SU-DHL-6 (cell line): Measurements from ENCODE around the gene DCAF8.

Experiments
- CTCF ChIP-seq: fragments of 200-600 bp; sonication (generic); IDR thresholded peaks from one replicate; pipeline ENCODE4 v1.5.1; 2017; ENCODE audit warnings: antibody characterized with exemption, mild to moderate bottlenecking, low read length, moderate library complexity; ENCODE audit not compliant: insufficient read depth, poor library complexity, severe bottlenecking
- EZH2phosphoT487 ChIP-seq: fragments of 200-600 bp; sonication (generic), shearing (Covaris generic); conservative IDR thresholded peaks from 2 replicates; pipeline ENCODE4 v1.6.1; 2018; ENCODE audit warnings: mild to moderate bottlenecking, antibody characterized with exemption, low read length, moderate library complexity, mixed read lengths

GRCh38 chr1:160204526-160205241 lies 57.7 kb downstream of the DCAF8 start:
- TF ChIP-seq CTCF (no peak), EZH2phosphoT487 (no peak)
